ENCODE data around the gene CAPN13. TPM values are rescaled to one million over a fixed set of nuclear protein-coding genes. Genes with fewer than 3 reads are reported as not detected.
A peak's percentile ranks its signal among the peaks of the same experiment; 100 is the strongest.

CAPN13 gene
- total and polyA plus RNA-seq, 8 donors, result 6.4 to 93.3 (median 44.3) TPM

GRCh38 chr2:30710461-30710860 is 96.8 kb downstream of the CAPN13 start:
- Histone ChIP-seq H3K27ac (no peak overlapping the region), H3K27me3 (no peaks in the 10 kb centered on the region), H3K36me3 (no peaks in the 10 kb centered on the region), H3K9me3 (no peaks in the 10 kb centered on the region), H3K4me1 (peaks cover 0 to 9% (median 6%) of the 10 kb centered on the region in 4 donors), H3K4me3 (no peak overlapping the region)
- DNase-seq, result no peak
- no peak for TF ChIP-seq POLR2A (IDR thresholded peaks at IDR 0.05)
- TF ChIP-seq EP300 (IDR thresholded peaks at IDR 0.05), result no peak
- TF ChIP-seq, protein P1, sequence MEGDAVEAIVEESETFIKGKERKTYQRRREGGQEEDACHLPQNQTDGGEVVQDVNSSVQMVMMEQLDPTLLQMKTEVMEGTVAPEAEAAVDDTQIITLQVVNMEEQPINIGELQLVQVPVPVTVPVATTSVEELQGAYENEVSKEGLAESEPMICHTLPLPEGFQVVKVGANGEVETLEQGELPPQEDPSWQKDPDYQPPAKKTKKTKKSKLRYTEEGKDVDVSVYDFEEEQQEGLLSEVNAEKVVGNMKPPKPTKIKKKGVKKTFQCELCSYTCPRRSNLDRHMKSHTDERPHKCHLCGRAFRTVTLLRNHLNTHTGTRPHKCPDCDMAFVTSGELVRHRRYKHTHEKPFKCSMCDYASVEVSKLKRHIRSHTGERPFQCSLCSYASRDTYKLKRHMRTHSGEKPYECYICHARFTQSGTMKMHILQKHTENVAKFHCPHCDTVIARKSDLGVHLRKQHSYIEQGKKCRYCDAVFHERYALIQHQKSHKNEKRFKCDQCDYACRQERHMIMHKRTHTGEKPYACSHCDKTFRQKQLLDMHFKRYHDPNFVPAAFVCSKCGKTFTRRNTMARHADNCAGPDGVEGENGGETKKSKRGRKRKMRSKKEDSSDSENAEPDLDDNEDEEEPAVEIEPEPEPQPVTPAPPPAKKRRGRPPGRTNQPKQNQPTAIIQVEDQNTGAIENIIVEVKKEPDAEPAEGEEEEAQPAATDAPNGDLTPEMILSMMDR (IDR thresholded peaks at IDR 0.05), result no peak
- TF ChIP-seq POLR2AphosphoS5 (IDR thresholded peaks at IDR 0.05), result no peak
- intact Hi-C loops (cut with DNase I; ENCODE audit: low total_unique reads), result loop anchor here (5.0 to 10.0 kb wide), 2 partner anchors 457 to 624 kb away; no protein-coding TSS in a partner anchor
- WGBS, 5 donors, result 43 to 73% (median 61%) methylated on average over 6 of the region's 6 CpGs

- no peaks in the 10 kb centered on the region for H3K9me3 ChIP-seq
- WGBS, 5 donors, result 86 to 96% (median 94%) methylated on average over 4 of the region's 4 CpGs
- no peak overlapping the region for H3K27ac ChIP-seq
- H3K4me3 ChIP-seq, result no peak overlapping the region
- TF ChIP-seq POLR2A (IDR thresholded peaks at IDR 0.05) (no peak), POLR2AphosphoS5 (IDR thresholded peaks at IDR 0.05) (no peak), EP300 (IDR thresholded peaks at IDR 0.05) (no peak)
- TF ChIP-seq, protein P1 (IDR thresholded peaks at IDR 0.05), result no peak
- no peaks in the 10 kb centered on the region for H3K36me3 ChIP-seq
- no peaks in the 10 kb centered on the region for H3K27me3 ChIP-seq
- H3K4me1 ChIP-seq, result peaks cover 0 to 9% (median 6%) of the 10 kb centered on the region in 4 donors
- no peak for DNase-seq
- intact Hi-C loops (cut with DNase I; ENCODE audit: low total_unique reads), result loop anchor here (5.0 to 10.0 kb wide), 2 partner anchors 457 to 625 kb away; no protein-coding TSS in a partner anchor
Measured at GRCh38 chr2:30710016-30710415, 97.2 kb downstream of the CAPN13 start.

GRCh38 chr2:30709516-30709915 is 97.7 kb downstream of the CAPN13 start:
- no peak overlapping the region for H3K4me3 ChIP-seq
- no peaks in the 10 kb centered on the region for H3K27me3 ChIP-seq
- no peaks in the 10 kb centered on the region for H3K9me3 ChIP-seq
- intact Hi-C loops (cut with DNase I; ENCODE audit: low total_unique reads), result loop anchor here (5.0 to 10.0 kb wide), 3 partner anchors 375 to 542 kb away; no protein-coding TSS in a partner anchor
- TF ChIP-seq POLR2A (IDR thresholded peaks at IDR 0.05) (no peak), EP300 (IDR thresholded peaks at IDR 0.05) (no peak), POLR2AphosphoS5 (IDR thresholded peaks at IDR 0.05) (no peak)
- TF ChIP-seq, protein P1 (IDR thresholded peaks at IDR 0.05), result no peak
- DNase-seq, result no peak
- no peak overlapping the region for H3K27ac ChIP-seq
- H3K4me1 ChIP-seq, result peaks cover 0 to 9% (median 6%) of the 10 kb centered on the region in 4 donors
- H3K36me3 ChIP-seq, result no peaks in the 10 kb centered on the region
- 77 to 85% (median 84%) methylated on average over 8 of the region's 8 CpGs for WGBS, 5 donors

- peak in 1 of 2 donors; percentile 38 for DNase-seq
- Histone ChIP-seq H3K9me3 (no peaks in the 10 kb centered on the region), H3K27me3 (no peaks in the 10 kb centered on the region), H3K36me3 (no peaks in the 10 kb centered on the region), H3K27ac (no peak overlapping the region), H3K4me3 (no peak overlapping the region), H3K4me1 (peaks cover 0 to 9% (median 6%) of the 10 kb centered on the region in 4 donors)
- WGBS, 5 donors, result 64 to 77% (median 75%) methylated on average over 10 of the region's 10 CpGs
- TF ChIP-seq POLR2AphosphoS5 (IDR thresholded peaks at IDR 0.05), result no peak
- TF ChIP-seq, protein P1 (IDR thresholded peaks at IDR 0.05), result peak in 1 of 7 experiments; percentile 20
- intact Hi-C loops (cut with DNase I; ENCODE audit: low total_unique reads), result loop anchor here (5.0 to 10.0 kb wide), 3 partner anchors 374 to 541 kb away; no protein-coding TSS in a partner anchor
Measured at GRCh38 chr2:30708491-30709290, 98.6 kb downstream of the CAPN13 start.

Data from stomach (tissue), 9 donors.